Keratinocyte (primary cell): ENCODE data around the gene DCST2.

Experiments
- EZH2 ChIP-seq: IDR thresholded peaks from one replicate; pipeline ENCODE4 v1.6.1; 2012; ENCODE audit warnings: inconsistent platforms, mild to moderate bottlenecking, low read length, moderate library complexity
- TF ChIP-seq, protein P1 (sequence below), 3 experiments: IDR thresholded peaks in 1 of 3; conservative IDR thresholded peaks in 1 of 3; optimal IDR thresholded peaks in 1 of 3; 2 replicates in 2 of 3; 3 replicates in 1 of 3; pipeline versions ENCODE3 to v1.5.1; 2011; ENCODE audit warnings: low read length in 3 of 3, mild to moderate bottlenecking in 3 of 3, moderate library complexity in 2 of 3, control low read depth in 1 of 3, inconsistent platforms in 1 of 3; ENCODE audit not compliant: insufficient read depth in 2 of 3; ENCODE audit errors: extremely low read depth in 1 of 3

DNA sequence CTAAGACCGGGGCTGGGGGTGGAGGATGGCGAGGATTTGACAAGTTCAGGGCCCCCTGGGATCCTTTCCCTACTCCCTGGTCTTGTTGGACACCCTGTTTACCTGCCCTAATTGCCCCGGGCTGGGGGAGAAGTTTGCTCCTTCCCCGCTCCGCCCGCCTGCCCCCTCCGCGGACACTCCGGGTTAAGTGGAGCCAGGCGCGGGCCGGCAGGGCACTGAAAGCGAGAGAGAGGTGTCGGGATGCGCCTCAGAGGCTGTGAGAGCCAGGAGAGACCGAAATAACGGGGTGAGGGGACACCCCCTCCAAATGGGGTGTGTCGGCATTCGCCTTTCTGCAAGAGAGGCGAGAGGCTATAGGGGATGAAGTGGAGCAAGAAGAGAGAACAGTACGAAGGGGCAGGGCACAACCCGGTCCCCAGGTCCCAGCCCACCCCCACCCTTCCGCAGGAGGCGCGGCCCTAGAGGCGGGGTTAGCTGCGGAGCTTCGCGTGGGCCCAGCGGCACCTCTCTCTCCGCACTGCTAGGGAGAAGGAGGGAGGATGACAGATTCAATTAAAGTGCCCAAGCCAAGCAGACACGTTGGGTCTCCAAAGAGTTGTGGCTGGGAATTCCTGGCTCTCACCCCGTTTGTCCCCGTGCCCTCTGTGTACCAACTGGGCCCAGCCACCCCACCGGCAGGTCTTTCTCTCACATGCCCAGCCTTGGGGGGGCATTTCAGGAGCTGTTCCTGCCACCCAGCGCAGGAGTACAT lies 48.9 kb upstream of the DCST2 start:
- TF ChIP-seq, protein P1, sequence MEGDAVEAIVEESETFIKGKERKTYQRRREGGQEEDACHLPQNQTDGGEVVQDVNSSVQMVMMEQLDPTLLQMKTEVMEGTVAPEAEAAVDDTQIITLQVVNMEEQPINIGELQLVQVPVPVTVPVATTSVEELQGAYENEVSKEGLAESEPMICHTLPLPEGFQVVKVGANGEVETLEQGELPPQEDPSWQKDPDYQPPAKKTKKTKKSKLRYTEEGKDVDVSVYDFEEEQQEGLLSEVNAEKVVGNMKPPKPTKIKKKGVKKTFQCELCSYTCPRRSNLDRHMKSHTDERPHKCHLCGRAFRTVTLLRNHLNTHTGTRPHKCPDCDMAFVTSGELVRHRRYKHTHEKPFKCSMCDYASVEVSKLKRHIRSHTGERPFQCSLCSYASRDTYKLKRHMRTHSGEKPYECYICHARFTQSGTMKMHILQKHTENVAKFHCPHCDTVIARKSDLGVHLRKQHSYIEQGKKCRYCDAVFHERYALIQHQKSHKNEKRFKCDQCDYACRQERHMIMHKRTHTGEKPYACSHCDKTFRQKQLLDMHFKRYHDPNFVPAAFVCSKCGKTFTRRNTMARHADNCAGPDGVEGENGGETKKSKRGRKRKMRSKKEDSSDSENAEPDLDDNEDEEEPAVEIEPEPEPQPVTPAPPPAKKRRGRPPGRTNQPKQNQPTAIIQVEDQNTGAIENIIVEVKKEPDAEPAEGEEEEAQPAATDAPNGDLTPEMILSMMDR (optimal IDR thresholded peaks at IDR 0.05 in 1 of 3, IDR thresholded peaks at IDR 0.05 in 1 of 3, conservative IDR thresholded peaks at IDR 0.05 in 1 of 3; ENCODE audit: extremely low read depth in 1 of 3, insufficient read depth in 2 of 3, low read length in 3 of 3) = no peak
- peak; percentile 79 for TF ChIP-seq EZH2
